H1 (cell line): ENCODE results near the gene MTX3.

Source experiments
- CEBPB ChIP-seq: IDR thresholded peaks from 2 replicates; pipeline ENCODE4 v1.6.1; 2012; ENCODE audit warnings: low read depth, low read length
- GTF2F1 ChIP-seq: IDR thresholded peaks from 2 replicates; pipeline ENCODE4 v1.6.1; 2012; ENCODE audit warnings: low read depth, low read length, improper control_type of control experiment, borderline replicate concordance
- HDAC2 ChIP-seq, 2 experiments: fragments of 300-600 bp in 1 of 2; sonication (generic) in 1 of 2; IDR thresholded peaks; 2 replicates each; pipeline ENCODE4 v1.6.1; 2011 to 2012; ENCODE audit warnings: low read depth in 2 of 2, low read length in 2 of 2, mild to moderate bottlenecking in 2 of 2, moderate library complexity in 2 of 2, borderline replicate concordance in 1 of 2, inconsistent platforms in 1 of 2
- POLR2A ChIP-seq, 2 experiments: IDR thresholded peaks; 1 replicate in 1 of 2; 2 replicates in 1 of 2; pipeline ENCODE4 v1.6.1; 2011; ENCODE audit warnings: low read depth in 2 of 2, low read length in 2 of 2, mild to moderate bottlenecking in 2 of 2; ENCODE audit errors: control extremely low read depth in 1 of 2
- POLR2AphosphoS5 ChIP-seq: IDR thresholded peaks from 2 replicates; pipeline ENCODE4 v1.6.1; 2011; ENCODE audit warnings: low read depth, low read length
- RAD21 ChIP-seq, 2 experiments: IDR thresholded peaks in 1 of 2; conservative IDR thresholded peaks in 1 of 2; 2 replicates each; pipeline ENCODE4 v1.6.1; 2011; ENCODE audit warnings: low read depth in 2 of 2, low read length in 2 of 2, improper control_type of control experiment in 1 of 2, inconsistent platforms in 1 of 2, mild to moderate bottlenecking in 1 of 2, moderate library complexity in 1 of 2
- RFX5 ChIP-seq: IDR thresholded peaks from 2 replicates; pipeline ENCODE4 v1.6.1; 2011; ENCODE audit warnings: low read depth, low read length, improper control_type of control experiment, borderline replicate concordance
- SP1 ChIP-seq: IDR thresholded peaks from 2 replicates; pipeline ENCODE4 v1.6.1; 2011; ENCODE audit warnings: low read depth, low read length
- TAF1 ChIP-seq: IDR thresholded peaks from 2 replicates; pipeline ENCODE4 v1.6.1; 2011; ENCODE audit warnings: mild to moderate bottlenecking, low read depth, low read length
- TF ChIP-seq, protein P1 (sequence below), 3 experiments: IDR thresholded peaks; 1 replicate in 2 of 3; 2 replicates in 1 of 3; pipeline versions ENCODE4 v1.5.1 to v1.6.1; 2011; ENCODE audit warnings: low read length in 3 of 3, mild to moderate bottlenecking in 3 of 3, inconsistent platforms in 2 of 3, low read depth in 1 of 3, moderate library complexity in 1 of 3; ENCODE audit not compliant: insufficient read depth in 1 of 3; ENCODE audit errors: control extremely low read depth in 1 of 3

- TF ChIP-seq POLR2AphosphoS5 (no peak), TAF1 (no peak), GTF2F1 (no peak), CEBPB (peak; percentile 47; the same call in 1 of the 2 replicates), SP1 (no peak), RAD21 (IDR thresholded peaks at IDR 0.05 in 1 of 2, conservative IDR thresholded peaks at IDR 0.05 in 1 of 2; ENCODE audit: low read depth in 2 of 2, low read length in 2 of 2) (no peak), HDAC2 (IDR thresholded peaks at IDR 0.05; ENCODE audit: borderline replicate concordance in 1 of 2, low read depth in 2 of 2, low read length in 2 of 2) (no peak), POLR2A (IDR thresholded peaks at IDR 0.05; ENCODE audit: control extremely low read depth in 1 of 2, low read depth in 2 of 2, low read length in 2 of 2) (no peak), RFX5 (no peak)
- TF ChIP-seq, protein P1, sequence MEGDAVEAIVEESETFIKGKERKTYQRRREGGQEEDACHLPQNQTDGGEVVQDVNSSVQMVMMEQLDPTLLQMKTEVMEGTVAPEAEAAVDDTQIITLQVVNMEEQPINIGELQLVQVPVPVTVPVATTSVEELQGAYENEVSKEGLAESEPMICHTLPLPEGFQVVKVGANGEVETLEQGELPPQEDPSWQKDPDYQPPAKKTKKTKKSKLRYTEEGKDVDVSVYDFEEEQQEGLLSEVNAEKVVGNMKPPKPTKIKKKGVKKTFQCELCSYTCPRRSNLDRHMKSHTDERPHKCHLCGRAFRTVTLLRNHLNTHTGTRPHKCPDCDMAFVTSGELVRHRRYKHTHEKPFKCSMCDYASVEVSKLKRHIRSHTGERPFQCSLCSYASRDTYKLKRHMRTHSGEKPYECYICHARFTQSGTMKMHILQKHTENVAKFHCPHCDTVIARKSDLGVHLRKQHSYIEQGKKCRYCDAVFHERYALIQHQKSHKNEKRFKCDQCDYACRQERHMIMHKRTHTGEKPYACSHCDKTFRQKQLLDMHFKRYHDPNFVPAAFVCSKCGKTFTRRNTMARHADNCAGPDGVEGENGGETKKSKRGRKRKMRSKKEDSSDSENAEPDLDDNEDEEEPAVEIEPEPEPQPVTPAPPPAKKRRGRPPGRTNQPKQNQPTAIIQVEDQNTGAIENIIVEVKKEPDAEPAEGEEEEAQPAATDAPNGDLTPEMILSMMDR (IDR thresholded peaks at IDR 0.05; ENCODE audit: control extremely low read depth in 1 of 3, insufficient read depth in 1 of 3, low read depth in 1 of 3, low read length in 3 of 3): no peak
Measured at GRCh38 chr5:79931409-79931808, 59.7 kb downstream of the MTX3 start.
